LHCN-M2 (cell line): Measurements from ENCODE around the gene KCNQ1. TPM values are rescaled to one million over a fixed set of nuclear protein-coding genes. Genes with fewer than 3 reads are reported as not detected.

Experiments
- DNase-seq: peaks from one replicate; pipeline ENCODE4 v3.0.0-alpha.2; 2012; ENCODE audit warnings: low read depth
- total RNA-seq: library from RNA; depleted of rRNA; stranded (reverse); fragments of >200 nt; gene quantifications from 2 replicates; pipeline ENCODE4 v1.2.3, GENCODE V29; 2014

KCNQ1 gene
- total RNA-seq, 1 experiment from 2014 or later, result not detected

DNA sequence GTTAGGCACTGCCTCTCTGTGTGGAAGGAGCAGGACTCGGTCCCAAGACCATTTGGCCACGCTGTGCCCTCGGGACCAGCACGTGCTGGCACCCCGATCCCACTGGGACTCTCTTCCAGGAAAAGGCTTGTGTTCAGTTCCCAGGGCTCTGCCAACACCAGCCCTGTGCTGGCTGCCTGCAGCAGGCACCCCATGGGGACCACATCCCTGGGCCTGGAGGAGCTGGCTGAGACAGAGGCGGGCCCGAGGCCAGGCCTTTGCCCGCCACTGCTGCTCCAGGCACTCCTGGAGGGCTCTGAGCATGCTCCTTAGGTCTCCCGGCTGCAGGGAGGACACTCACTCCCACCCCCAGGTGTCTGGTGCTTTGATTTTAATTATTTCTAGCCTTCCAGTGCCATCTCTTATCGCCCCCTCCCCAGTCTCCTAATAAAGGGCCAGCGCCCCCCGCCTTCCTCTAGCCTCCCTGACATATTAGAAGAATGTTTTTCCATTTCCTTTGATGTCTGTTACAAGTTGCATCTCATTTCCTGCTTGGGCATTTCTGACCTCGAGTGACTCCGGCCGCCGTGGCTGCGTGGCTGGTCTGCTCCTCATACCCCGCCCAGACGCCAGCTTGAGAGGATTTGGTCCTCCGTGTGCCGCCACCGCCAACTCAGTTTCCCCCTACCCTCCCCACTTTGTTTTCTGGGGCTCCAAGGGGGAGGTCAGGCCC, 426.3 kb downstream of the KCNQ1 start:
- DNase-seq, result no peak

- no peak for DNase-seq
Observed at GRCh38 chr11:2874963-2875362, 430.2 kb downstream of the KCNQ1 start.

DNA sequence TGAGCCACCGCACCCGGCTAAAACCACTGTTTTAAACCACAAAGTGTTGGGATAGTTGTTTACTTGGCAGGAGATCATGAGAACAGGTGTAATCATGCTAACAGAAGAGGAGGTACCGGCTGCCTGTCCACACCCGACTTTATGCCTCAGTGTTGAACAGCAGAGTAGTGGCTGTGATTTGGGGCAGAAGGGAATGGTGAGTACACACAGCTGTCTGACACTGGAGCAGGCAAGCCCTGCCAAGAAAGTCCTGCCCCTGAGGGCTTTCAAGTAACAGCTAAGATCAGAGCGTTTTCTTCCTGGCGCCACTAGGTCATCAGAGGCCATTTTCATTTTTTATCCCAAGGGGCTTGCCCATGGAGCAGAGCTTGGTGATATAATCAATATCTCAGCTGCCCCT, 432.7 kb downstream of the KCNQ1 start:
- DNase-seq, result no peak

GRCh38 chr11:2878782-2879181, 434.0 kb downstream of the KCNQ1 start:
- no peak for DNase-seq

DNA sequence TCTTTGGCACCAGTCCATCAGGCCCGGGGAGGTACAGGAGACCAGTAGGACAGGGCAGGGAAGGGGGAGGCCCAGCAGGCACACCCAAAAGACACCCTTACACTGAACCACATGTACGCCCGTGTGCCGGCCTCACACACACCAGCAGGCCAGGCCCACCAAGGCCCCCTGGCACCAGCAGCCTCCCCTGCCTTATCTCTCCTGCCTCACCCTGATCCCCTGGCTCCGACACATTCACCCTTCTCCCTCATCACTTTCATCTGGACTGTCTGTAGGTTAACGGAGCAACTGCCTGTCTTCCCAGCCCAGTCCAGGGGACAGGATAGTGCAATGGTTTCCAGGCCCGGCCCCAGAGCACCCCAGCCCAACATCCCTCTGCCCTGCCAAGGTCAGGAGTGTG, 435.8 kb downstream of the KCNQ1 start:
- no peak for DNase-seq

DNA sequence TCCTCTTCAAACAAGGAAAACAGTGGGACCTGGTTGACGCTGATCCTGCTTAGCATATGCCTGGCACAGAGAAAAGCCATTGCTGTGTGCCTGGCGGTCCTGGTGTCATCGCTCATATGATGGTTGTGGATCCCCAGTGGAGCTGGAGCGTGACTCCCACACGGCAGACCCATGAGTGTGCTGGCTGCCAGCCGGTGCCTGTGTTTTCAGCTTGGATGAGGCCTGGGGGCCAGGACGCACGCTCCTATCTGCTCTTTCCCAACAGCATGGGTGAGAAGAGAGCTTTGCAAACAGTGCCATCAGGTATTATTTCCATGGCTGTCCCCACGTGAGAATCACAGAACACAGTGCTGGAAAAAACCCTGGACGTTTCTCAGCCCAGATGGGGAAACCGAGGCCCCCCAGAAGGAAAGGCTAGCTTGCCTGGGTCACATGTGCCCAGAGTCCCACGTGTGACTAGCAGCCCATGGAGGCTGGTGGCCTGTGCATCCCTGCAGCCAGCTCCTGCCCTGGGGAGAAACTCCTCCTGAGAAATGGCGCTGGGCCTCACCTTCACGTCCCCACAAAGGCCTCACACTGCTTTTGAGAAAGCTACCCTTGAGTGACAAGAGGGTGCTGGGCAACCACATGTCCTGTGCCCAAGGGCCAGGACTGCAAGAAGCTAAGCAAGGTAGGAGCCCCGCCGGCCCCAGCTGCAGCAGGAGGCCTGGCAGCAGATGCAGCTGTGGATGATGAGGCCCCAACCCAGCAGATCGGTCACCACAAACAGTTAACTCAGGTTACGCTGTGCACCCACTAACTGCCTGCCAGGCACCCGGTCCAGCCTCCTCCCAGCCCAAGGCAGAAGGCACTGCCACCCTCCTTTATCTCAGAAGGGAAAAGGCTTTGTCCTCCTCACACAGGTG, 436.5 kb downstream of the KCNQ1 start:
- DNase-seq, result no peak

GRCh38 chr11:2881981-2882375, 437.2 kb downstream of the KCNQ1 start:
- no peak for DNase-seq

- DNase-seq, result no peak
Observed at GRCh38 chr11:2882396-2883110, 437.7 kb downstream of the KCNQ1 start.

DNA sequence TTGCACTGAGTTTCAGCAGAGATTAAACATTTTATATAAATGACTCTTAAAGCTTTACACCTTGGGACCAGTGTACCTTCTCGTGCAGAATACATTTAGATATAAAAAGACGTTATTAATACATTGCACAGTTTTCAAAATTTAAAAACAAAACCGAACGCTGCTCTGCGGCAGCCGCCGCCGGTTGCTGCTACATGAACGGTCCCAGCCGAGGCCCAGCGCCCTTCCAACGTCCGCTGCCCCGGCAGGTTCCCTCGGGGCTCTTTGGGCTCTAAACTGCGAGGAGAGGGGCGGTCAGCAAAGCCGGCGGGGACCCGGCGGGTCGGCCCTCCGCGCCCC, 438.8 kb downstream of the KCNQ1 start:
- DNase-seq, result no peak

- DNase-seq, result no peak
Observed at GRCh38 chr11:2883979-2884815, 439.4 kb downstream of the KCNQ1 start.

- DNase-seq, result no peak
Observed at GRCh38 chr11:2885017-2885677, 440.3 kb downstream of the KCNQ1 start.

DNA sequence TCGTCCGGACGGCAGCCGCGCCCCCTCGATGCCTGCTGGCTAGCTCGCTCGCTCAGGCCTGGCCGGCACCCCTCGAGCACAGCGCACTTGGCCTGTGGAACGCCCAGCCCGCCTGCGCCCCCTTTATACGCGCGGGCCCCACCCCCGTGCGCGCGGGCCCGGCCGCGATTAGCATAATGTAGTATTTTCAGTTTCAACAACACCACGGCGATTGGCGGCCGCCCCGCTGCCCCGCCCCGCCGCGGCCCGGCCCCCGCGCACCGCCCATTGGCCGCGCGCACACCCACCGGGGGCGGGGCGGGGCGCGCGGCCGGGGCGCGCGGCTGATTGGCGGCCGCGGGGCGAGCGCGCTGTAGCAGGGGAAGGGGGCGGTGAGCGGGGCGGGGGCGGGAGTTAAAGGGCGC, 440.9 kb downstream of the KCNQ1 start, which contains the start of gene CDKN1C:
Gene CDKN1C (minus strand): TSS at position 98 of the 404 bp plus-strand sequence. CDS start 319 bp downstream, outside the sequence.
- DNase-seq, result peak; percentile 52

GRCh38 chr11:2886191-2886894, 441.5 kb downstream of the KCNQ1 start:
- no peak for DNase-seq

DNA sequence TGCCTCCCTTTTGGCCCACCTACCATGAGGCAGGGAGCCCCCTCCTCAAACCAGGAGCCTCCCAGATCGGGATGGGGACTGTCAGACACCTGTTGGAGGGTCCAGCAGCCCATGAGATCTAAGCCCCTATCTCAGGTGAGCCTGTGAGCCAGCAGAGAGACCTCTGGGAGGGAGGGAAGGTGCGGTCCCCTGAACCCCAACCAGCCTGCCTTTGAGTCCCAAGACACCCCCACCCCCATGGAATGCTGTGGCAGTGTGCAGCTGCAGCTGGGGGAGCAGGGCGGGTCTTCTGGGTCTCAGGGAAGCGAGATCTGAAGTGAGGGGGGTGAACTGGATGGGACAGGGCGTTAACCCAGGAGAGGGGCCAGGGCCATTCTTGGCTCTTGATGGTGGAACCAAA, 442.1 kb downstream of the KCNQ1 start:
- no peak for DNase-seq

GRCh38 chr11:2887515-2888195, 442.8 kb downstream of the KCNQ1 start:
- no peak for DNase-seq

DNA sequence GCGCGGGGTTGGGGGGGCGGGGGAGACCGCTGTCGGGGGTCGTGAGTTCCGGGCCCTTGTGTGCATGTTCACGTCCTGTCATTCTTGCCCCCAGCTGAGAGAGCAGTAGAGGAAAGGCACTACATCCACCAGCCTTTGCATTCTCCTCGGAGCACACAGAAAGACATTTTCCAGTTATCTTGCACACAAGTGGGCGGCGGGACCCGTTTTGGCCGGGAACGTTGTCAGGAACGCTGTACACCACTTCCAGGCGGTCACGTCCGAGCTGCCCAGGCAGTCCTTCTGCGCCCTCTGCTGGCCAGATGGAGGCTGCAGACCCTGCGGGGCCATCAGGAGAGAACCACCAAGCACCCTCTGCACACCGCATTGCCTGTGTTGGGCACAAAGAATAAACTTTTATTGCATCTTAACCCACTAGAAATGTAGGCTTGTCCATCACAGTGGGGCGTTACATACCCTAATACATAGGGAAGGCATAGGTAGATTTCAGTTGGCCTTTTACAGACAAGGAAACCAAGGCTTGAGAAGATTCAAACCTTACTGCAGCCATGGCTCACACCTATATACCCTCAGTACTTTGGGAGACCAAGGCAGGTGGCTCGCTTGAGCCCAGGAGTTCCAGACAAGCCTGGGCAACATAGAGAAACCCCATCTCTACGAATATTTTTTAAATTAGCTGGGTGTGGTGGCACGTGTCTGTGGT, 443.6 kb downstream of the KCNQ1 start:
- peak; percentile 72 for DNase-seq

DNA sequence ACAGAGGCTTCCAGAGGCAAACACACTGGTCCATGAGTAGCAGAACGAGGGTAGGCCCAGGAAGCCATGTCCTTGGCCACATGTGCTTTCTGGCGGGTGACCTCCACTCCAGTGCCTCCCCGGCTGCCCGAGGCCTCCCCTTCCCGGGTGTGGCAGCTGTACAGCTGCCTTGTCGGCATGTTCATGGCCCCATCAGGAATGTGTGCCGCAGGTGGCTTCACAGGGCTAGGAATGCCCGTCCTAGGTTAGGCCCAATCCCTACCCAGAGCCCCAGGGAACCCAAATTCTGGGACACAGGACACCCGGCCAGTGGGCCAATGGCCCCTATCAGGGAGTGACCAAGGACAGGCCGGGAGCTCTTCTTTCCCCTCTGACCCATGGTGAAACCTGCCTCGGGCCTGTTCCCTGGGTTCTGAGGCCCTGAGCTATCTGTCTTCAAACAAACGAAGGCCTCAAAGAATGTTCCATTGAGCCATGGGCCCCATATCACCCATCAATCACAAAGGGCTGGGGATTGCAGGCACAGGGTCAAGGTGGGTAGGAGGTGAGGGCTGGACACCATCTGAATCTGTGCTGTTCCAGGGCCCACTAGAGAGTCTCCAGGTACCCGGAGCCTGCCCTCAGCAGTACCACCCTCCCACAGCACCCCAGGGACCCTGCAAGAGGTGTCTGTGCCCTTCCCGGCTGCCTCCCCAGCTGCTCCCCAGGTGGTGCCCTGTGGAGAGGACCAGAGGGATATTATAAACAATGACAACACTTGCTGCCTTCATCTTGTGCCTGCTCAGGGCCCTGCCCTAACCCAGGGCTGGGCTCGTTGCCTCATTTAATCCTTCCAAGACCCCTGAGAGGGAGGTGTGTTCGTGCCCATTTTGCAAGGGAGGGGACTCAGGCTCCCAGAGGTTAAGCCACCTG, 444.8 kb downstream of the KCNQ1 start:
- no peak for DNase-seq
